Sciatic nerve (tissue), 2 donors: ENCODE results near the gene CRKL. TPM values are rescaled to one million over a fixed set of nuclear protein-coding genes. Genes with fewer than 3 reads are reported as not detected.

ENCODE experiments used
- ATAC-seq: fragments of 200-7000 bp; cut with Tn5 transposase; one replicate; pipeline ENCODE4 v1.9.1; 2020; ENCODE audit warnings: mild to moderate bottlenecking, moderate library complexity
- DNase-seq: peaks from one replicate; pipeline ENCODE4 v3.0.0-alpha.2; 2020; ENCODE audit warnings: low spot score
- intact Hi-C: fragments of 100-400 bp; cut with DNase I; formaldehyde crosslinking; loops from one replicate; pipeline ENCODE4 v1.14.2; 2022
- total RNA-seq: library from RNA; stranded (reverse); fragmentation: NEBNext Ultra II Directional; extraction: Animal tissue kit (Norgen Biotek cat#: 25700); gene quantifications from one replicate; pipeline ENCODE4 v1.2.1, GENCODE V29; 2021
- donor health status: DM: no; HTN: no; CAD: no.
- donor health status: DM: no; HTN: no; CAD: no.

The CRKL gene
- total RNA-seq, 1 donor from 2014 or later: 61.4 TPM

GRCh38 chr22:20946991-20947390, 29.8 kb downstream of the CRKL start:
- ATAC-seq: no peak
- intact Hi-C loops: no loop called here

DNA sequence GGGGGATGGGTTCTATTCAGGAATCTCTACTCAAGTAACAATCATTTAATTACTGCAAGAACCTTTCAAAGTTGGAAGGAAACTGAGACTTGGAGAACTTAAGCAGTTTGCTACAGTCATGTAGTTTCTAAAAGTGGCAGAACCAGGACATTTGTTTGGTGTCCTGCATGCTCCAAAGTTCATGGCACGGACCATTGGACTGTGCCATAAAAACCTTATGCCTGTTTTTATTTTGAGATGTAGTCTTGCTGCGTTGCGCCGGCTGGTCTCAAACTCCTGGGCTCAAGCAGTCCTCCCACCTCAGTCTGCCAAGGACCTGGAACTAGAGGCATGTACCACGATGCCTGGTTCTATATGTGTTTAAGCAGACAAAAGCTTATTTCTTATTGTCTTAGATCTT, 31.2 kb downstream of the CRKL start:
- DNase-seq: no peak
- no peak for ATAC-seq
- intact Hi-C loops: no loop called here

More at GRCh38 chr22:20946991-20947390, 29.8 kb downstream of the CRKL start:
- no peak for DNase-seq

DNA sequence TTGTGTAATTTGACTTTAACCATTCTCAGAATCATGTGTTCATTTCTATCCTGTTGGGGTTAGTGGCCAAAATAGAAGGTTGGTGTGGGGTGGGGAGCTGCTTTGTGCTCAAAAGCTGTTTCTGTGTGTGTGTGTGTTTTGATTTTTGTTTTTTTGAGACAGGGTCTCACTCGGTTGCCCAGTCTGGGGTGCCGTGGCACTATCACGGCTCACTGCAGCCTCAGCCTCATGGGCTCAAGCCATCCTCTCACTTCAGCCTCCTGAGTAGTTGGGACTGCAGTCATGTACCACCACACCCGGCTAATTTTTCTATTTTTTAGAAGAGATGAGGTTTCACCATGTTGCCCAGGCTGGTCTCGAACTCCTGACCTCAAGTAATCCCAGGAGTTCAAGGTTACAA, 31.8 kb downstream of the CRKL start:
- intact Hi-C loops: no loop called here
- DNase-seq (no peak), ATAC-seq (no peak)

GRCh38 chr22:20949698-20950183, 32.5 kb downstream of the CRKL start:
- ATAC-seq: no peak
- intact Hi-C loops: no loop called here
- no peak for DNase-seq

- intact Hi-C loops: no loop called here
- no peak for DNase-seq
- ATAC-seq: no peak
Observed at GRCh38 chr22:20951151-20951931, 34.1 kb downstream of the CRKL start.

- ATAC-seq (no peak), DNase-seq (no peak)
- intact Hi-C loops: no loop called here
Observed at GRCh38 chr22:20951932-20952380, 34.7 kb downstream of the CRKL start.

GRCh38 chr22:20952544-20953341, 35.5 kb downstream of the CRKL start:
- DNase-seq (no peak), ATAC-seq (peak; percentile 40)
- intact Hi-C loops: no loop called here

DNA sequence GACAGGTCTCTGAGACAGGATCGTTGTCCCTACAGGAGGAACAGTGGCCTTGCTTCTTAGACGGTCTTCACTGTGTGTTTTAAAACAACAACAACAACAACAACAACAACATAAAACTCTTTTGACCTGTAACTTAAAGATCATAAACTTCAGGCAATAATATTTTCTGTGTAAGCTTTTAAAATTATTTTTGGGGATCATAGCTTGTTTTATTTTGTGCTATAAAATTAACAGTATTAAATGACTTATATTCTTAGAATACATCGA, 36.1 kb downstream of the CRKL start:
- no peak for DNase-seq
- ATAC-seq: no peak
- intact Hi-C loops: no loop called here

- ATAC-seq: peak; percentile 51
- intact Hi-C loops: no loop called here
- no peak for DNase-seq
Observed at GRCh38 chr22:20953668-20954500, 36.7 kb downstream of the CRKL start.

- intact Hi-C loops: no loop called here
- ATAC-seq (no peak), DNase-seq (no peak)
Observed at GRCh38 chr22:20955548-20955947, 38.3 kb downstream of the CRKL start.

GRCh38 chr22:20956258-20957101, 39.3 kb downstream of the CRKL start:
- intact Hi-C loops: no loop called here
- no peak for DNase-seq
- no peak for ATAC-seq

DNA sequence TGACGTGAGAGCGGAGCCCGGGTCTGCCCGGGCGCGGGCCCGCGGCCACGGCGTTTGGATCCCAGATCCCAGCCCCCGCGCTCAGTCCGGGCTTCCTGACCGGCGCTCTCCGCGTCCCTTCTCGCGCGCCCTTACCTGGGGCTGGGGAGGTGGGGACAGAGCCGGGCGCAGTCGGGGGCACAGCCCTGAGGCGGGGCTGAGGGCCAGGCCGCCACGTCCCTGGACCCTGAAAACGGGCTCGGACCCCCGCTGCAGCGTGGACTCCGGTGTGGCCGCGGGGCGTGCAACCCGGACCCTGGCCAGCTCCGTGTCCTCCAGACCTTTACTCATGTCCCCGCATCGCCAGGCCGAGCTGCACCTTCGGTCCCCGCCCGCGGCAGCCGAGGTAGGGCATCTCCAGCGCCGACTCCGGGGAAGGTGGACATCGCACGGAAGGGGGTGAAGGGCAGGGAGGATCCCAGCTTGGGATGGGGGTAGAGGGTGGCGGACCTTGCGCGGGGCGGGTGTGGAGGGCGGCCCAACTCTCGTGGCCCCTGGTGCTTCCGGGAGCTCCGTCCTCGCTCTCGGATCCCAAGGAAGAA, 40.0 kb downstream of the CRKL start:
- intact Hi-C loops: no loop called here
- DNase-seq: no peak
- peak; percentile 53 for ATAC-seq

DNA sequence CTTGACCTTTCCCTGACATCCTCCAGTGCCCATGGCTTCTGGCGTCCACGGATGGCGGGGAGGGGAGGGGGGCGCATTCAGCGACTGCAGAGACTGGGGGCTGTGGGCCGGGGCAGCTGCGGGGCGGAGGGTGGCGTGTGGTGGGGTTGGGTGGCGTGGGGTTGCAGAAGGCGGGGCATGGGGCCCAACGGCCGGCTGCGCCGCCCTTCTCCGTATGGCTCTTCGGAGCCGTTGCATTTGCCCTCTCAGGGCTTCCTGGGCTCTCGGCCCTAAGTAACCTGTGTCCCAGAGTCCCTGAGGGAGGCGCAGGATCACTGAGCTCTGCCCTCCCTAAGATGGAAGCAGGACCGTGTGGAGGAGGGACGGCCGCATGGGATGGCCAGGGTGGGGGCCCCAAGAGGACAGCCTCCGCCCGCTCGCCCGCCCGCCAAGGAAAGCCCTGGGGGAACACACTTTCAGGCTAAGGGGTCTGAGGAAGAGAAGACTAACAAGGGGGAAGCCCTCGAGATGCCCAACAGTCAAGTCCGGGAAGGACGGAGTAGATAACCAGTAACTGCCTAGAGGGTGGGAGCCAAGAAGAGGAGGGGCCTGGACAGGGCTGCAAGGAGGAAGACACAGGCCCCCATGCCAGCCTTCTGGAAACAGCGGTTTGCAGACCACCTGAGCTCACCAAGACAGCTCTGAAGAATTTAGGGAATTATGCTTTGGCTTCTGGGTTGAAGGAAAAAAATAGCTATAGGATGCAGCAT, 40.6 kb downstream of the CRKL start:
- intact Hi-C loops: no loop called here
- DNase-seq: no peak
- peak; percentile 62 for ATAC-seq

DNA sequence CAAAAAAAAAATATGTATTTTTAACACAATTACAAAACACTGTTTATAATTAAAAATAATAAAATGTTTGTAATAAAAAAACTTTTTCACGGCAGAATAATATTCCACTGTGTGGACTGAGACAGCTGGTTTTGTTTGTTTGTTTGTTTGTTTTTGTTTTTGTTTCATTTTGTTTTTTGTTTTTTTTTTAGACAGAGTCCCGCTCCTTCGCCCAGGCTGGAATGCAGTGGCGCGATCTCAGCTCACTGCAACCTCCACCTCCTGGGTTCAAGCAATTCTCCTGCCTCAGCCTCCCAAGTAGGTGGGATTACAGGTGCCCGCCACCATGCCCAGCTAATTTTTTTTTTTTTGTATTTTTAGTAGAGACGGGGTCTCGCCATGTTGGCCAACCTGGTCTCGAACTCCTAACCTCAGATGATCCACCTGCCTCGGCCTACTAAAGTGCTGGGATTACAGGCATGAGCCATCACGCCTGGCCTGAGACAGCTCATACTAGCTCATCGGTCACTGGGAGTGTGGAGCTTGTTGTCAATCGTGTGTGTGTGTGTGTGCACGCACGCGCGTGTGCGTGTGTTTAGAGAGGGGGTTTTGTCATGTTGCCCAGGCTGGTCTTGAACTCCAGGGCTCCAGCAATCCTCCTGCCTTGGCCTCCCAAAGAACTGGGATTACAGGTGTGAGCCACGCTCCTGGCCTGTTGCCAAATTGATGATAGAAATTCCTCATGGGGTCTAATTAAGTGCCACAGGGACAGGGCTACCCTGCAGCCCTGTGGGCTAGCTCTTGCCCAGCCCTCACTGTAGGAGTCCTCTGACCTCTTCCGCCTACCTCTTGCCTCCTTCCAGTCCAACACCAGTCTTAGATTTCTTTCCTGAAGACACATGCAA, 42.6 kb downstream of the CRKL start:
- DNase-seq (no peak), ATAC-seq (no peak)
- intact Hi-C loops: no loop called here

- intact Hi-C loops: no loop called here
- ATAC-seq: no peak
- no peak for DNase-seq
Observed at GRCh38 chr22:20960609-20961008, 43.4 kb downstream of the CRKL start.

DNA sequence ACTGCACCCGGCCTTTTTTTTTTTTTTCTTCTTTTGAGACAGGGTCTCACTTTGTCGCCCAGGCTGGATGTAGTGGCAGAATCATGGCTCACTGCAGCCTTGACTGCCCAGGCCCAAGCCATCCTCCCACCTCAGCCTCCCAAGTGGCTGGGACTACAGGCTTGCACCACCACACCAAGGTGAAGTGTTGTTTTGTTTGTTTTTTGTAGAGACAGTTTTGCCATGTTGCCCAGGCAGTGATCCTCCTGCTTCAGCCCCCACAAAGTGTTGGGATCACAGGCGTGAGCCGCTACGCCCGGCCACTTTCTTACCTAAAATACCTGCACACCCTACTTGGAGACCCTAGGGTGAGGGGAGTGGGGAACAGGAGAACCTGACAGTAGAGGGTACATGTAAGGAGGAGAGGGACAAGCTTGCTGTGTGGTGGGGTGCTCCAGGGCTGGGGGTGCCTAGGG, 45.3 kb downstream of the CRKL start:
- no peak for DNase-seq

More for the DNA sequence above, 45.3 kb downstream of the CRKL start:
- intact Hi-C loops: no loop called here
- no peak for ATAC-seq
